ENCODE data around the gene FHOD3.

- TF ChIP-seq, protein P1, sequence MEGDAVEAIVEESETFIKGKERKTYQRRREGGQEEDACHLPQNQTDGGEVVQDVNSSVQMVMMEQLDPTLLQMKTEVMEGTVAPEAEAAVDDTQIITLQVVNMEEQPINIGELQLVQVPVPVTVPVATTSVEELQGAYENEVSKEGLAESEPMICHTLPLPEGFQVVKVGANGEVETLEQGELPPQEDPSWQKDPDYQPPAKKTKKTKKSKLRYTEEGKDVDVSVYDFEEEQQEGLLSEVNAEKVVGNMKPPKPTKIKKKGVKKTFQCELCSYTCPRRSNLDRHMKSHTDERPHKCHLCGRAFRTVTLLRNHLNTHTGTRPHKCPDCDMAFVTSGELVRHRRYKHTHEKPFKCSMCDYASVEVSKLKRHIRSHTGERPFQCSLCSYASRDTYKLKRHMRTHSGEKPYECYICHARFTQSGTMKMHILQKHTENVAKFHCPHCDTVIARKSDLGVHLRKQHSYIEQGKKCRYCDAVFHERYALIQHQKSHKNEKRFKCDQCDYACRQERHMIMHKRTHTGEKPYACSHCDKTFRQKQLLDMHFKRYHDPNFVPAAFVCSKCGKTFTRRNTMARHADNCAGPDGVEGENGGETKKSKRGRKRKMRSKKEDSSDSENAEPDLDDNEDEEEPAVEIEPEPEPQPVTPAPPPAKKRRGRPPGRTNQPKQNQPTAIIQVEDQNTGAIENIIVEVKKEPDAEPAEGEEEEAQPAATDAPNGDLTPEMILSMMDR (IDR thresholded peaks at IDR 0.05; ENCODE audit: insufficient read depth, low read depth, low read length) = no peak
- no peak for TF ChIP-seq EZH2 (IDR thresholded peaks at IDR 0.05; ENCODE audit: insufficient read depth, low read length)
Measured at GRCh38 chr18:36792634-36793283, 495.2 kb downstream of the FHOD3 start.
